HFFc6 (cell line): Measurements from ENCODE around the gene DNAJC24. TPM values are rescaled to one million over a fixed set of nuclear protein-coding genes. Genes with fewer than 3 reads are reported as not detected.

Experiments
- DNase-seq: peaks from one replicate; pipeline ENCODE4 v3.0.0-alpha.2; 2018
- H3K27ac Mint-ChIP-seq: 2 replicates; pipeline ENCODE4 v1.8.0; 2020; ENCODE audit warnings: mild to moderate bottlenecking, mixed read lengths
- H3K27me3 Mint-ChIP-seq: 2 replicates; pipeline ENCODE4 v1.8.0; 2021; ENCODE audit warnings: mild to moderate bottlenecking, moderate library complexity, mixed read lengths; ENCODE audit not compliant: insufficient read depth
- H3K36me3 Mint-ChIP-seq: 2 replicates; pipeline ENCODE4 v1.8.0; 2021; ENCODE audit warnings: low read depth, mixed read lengths
- H3K4me1 Mint-ChIP-seq: 2 replicates; pipeline ENCODE4 v1.8.0; 2020; ENCODE audit warnings: low read depth, mixed read lengths
- H3K4me3 Mint-ChIP-seq: 2 replicates; pipeline ENCODE4 v1.8.0; 2020; ENCODE audit warnings: mild to moderate bottlenecking, moderate library complexity, mixed read lengths
- H3K9me3 Mint-ChIP-seq: 2 replicates; pipeline ENCODE4 v1.8.0; 2020; ENCODE audit warnings: mild to moderate bottlenecking, mixed read lengths
- CTCF ChIP-seq: fragments of 200-600 bp; sonication (generic); IDR thresholded peaks from 2 replicates; pipeline ENCODE4 v1.5.0; 2021; ENCODE audit warnings: antibody characterized with exemption, mild to moderate bottlenecking
- total RNA-seq, 6 experiments: library from RNA; stranded (reverse); fragmentation: NEBNext Ultra II Directional; extraction: Animal tissue kit (Norgen Biotek cat#: 25700); gene quantifications; 2 replicates in 1 of 6; 3 replicates in 5 of 6; pipeline ENCODE4 v1.2.3, GENCODE V29; 2021

DNAJC24 gene
- total RNA-seq, 6 experiments from 2014 or later = 15.7 to 19.9 (median 17.6) TPM

GRCh38 chr11:31421820-31422219, 52.2 kb downstream of the DNAJC24 start:
- Mint-ChIP-seq H3K9me3 (no peaks in the 10 kb centered on the region), H3K27ac (no peak overlapping the region), H3K4me3 (no peak overlapping the region), H3K27me3 (no peaks in the 10 kb centered on the region), H3K36me3 (no peaks in the 10 kb centered on the region), H3K4me1 (peaks cover 6% of the 10 kb centered on the region; the same call in 1 of the 2 replicates)
- TF ChIP-seq CTCF = no peak
- DNase-seq = no peak

- Mint-ChIP-seq H3K4me1 (peaks cover 6% of the 10 kb centered on the region; the same call in 1 of the 2 replicates), H3K27ac (no peak overlapping the region), H3K27me3 (no peaks in the 10 kb centered on the region), H3K4me3 (no peak overlapping the region), H3K36me3 (no peaks in the 10 kb centered on the region), H3K9me3 (no peaks in the 10 kb centered on the region)
- no peak for TF ChIP-seq CTCF
- no peak for DNase-seq
Observed at GRCh38 chr11:31422703-31423102, 53.0 kb downstream of the DNAJC24 start.

GRCh38 chr11:31424652-31425051, 55.0 kb downstream of the DNAJC24 start:
- Mint-ChIP-seq H3K9me3 (no peaks in the 10 kb centered on the region), H3K27me3 (no peaks in the 10 kb centered on the region), H3K4me3 (no peak overlapping the region), H3K4me1 (peaks cover 3% of the 10 kb centered on the region; the same call in 1 of the 2 replicates), H3K36me3 (no peaks in the 10 kb centered on the region), H3K27ac (no peak overlapping the region)
- no peak for TF ChIP-seq CTCF
- DNase-seq = no peak

GRCh38 chr11:31433851-31434250, 64.2 kb downstream of the DNAJC24 start:
- Mint-ChIP-seq H3K27me3 (no peaks in the 10 kb centered on the region), H3K4me3 (no peak overlapping the region), H3K9me3 (no peaks in the 10 kb centered on the region), H3K27ac (no peak overlapping the region), H3K36me3 (0 out of 2 replicates have a peak, but pooled peaks cover 5% of the 10 kb centered on the region), H3K4me1 (peaks cover 22% of the 10 kb centered on the region)
- no peak for TF ChIP-seq CTCF
- no peak for DNase-seq

GRCh38 chr11:31437742-31438435, 68.2 kb downstream of the DNAJC24 start:
- Mint-ChIP-seq H3K4me1 (peaks cover 30% of the 10 kb centered on the region), H3K4me3 (no peak overlapping the region), H3K36me3 (peaks cover 4% of the 10 kb centered on the region; the same call in 1 of the 2 replicates), H3K9me3 (no peaks in the 10 kb centered on the region), H3K27ac (peak overlapping the region; percentile 62), H3K27me3 (no peaks in the 10 kb centered on the region)
- TF ChIP-seq CTCF = no peak
- DNase-seq = peak; percentile 75
